T-cell (primary cell): Measurements from ENCODE around the gene MTR. TPM values are rescaled to one million over a fixed set of nuclear protein-coding genes. Genes with fewer than 3 reads are reported as not detected.

Experiments used
- ATAC-seq, 4 experiments: fragments of 200-7000 bp in 3 of 4; fragments of 150-1000 bp in 1 of 4; cut with Tn5 transposase; replicated peaks in 1 of 4; 1 replicate in 3 of 4; 2 replicates in 1 of 4; pipeline ENCODE4 v1.10.0; 2021; ENCODE audit warnings: moderate library complexity in 3 of 4, mild to moderate bottlenecking in 2 of 4, moderate number of reproducible peaks in 1 of 4
- CTCF ChIA-PET, 2 donors: fragments of 300-600 bp; sonication (Branson Sonifier 250); formaldehyde crosslinking; loops; one replicate each; lab custom pipeline; 2022; ENCODE audit warnings: antibody characterized with exemption in 2 of 2; lab: Charles Lee
- POLR2A ChIA-PET, 2 donors: fragments of 300-600 bp; sonication (Branson Sonifier 250); formaldehyde crosslinking; loops; one replicate each; lab custom pipeline; 2022; ENCODE audit warnings: antibody characterized with exemption in 2 of 2; lab: Charles Lee
- DNase-seq, 35 experiments: peaks; one replicate each; pipeline versions ENCODE4 v3.0.0 to v3.0.0-alpha.2; 2013 to 2023
- H3K27ac ChIP-seq: one replicate; pipeline ENCODE4 v1.5.1; 2013; ENCODE audit warnings: low read length
- H3K27me3 ChIP-seq, 2 experiments: replicated peaks in 1 of 2; 1 replicate in 1 of 2; 2 replicates in 1 of 2; pipeline versions ENCODE4 v1.6.1 to v1.7.0; 2013; ENCODE audit warnings: low read length in 1 of 2, mixed read lengths in 1 of 2; ENCODE audit not compliant: control insufficient read depth in 2 of 2, insufficient read depth in 2 of 2; ENCODE audit errors: extremely low read depth in 1 of 2
- H3K36me3 ChIP-seq, 2 donors: 1 replicate in 1 of 2; 2 replicates in 1 of 2; pipeline versions ENCODE4 v1.6.1 to v1.7.0; 2013; ENCODE audit warnings: low read length in 1 of 2; ENCODE audit not compliant: control insufficient read depth in 2 of 2, insufficient read depth in 1 of 2; ENCODE audit errors: extremely low read depth in 1 of 2
- H3K4me1 ChIP-seq, 2 experiments: 1 replicate in 1 of 2; 2 replicates in 1 of 2; pipeline versions ENCODE4 v1.6.1 to v1.7.0; 2013; ENCODE audit warnings: low read length in 2 of 2, mixed read lengths in 1 of 2; ENCODE audit not compliant: insufficient read depth in 2 of 2, control insufficient read depth in 1 of 2; ENCODE audit errors: extremely low read depth in 1 of 2
- H3K4me3 ChIP-seq, 2 donors: 1 replicate in 1 of 2; 2 replicates in 1 of 2; pipeline versions ENCODE4 v1.5.1 to v1.7.0; 2013; ENCODE audit warnings: mild to moderate bottlenecking in 2 of 2, low read length in 1 of 2, moderate library complexity in 1 of 2; ENCODE audit not compliant: control insufficient read depth in 1 of 2; ENCODE audit errors: extremely low read depth in 1 of 2
- H3K9me3 ChIP-seq: 2 replicates; pipeline ENCODE4 v1.7.0; 2013
- H3K27ac Mint-ChIP-seq, 2 donors: one replicate each; pipeline ENCODE4 v1.8.0; 2020 to 2021; ENCODE audit warnings: mild to moderate bottlenecking in 2 of 2, mixed read lengths in 2 of 2
- H3K27me3 Mint-ChIP-seq, 2 donors: one replicate each; pipeline ENCODE4 v1.8.0; 2021 to 2022; ENCODE audit warnings: mixed read lengths in 2 of 2
- H3K36me3 Mint-ChIP-seq: one replicate; pipeline ENCODE4 v1.8.0; 2021; ENCODE audit warnings: mixed read lengths
- H3K4me1 Mint-ChIP-seq, 3 donors: one replicate each; pipeline ENCODE4 v1.8.0; 2020 to 2022; ENCODE audit warnings: mixed read lengths in 3 of 3, mild to moderate bottlenecking in 1 of 3
- H3K4me3 Mint-ChIP-seq, 3 donors: one replicate each; pipeline ENCODE4 v1.8.0; 2020 to 2022; ENCODE audit warnings: mild to moderate bottlenecking in 3 of 3, mixed read lengths in 3 of 3, moderate library complexity in 3 of 3
- H3K9me3 Mint-ChIP-seq, 3 donors: one replicate each; pipeline ENCODE4 v1.8.0; 2020 to 2022; ENCODE audit warnings: mixed read lengths in 3 of 3
- WGBS: methylation state at CpG from one replicate; pipeline ENCODE4 v1.1.5; 2013; ENCODE audit warnings: missing lambda C conversion rate; ENCODE audit not compliant: insufficient coverage; 5-methylcytosine and 5-hydroxymethylcytosine counted together
- total RNA-seq, 35 experiments: library from RNA in 6 of 35; stranded (reverse) in 6 of 35; fragments of 120-200 nt in 1 of 35; gene quantifications; one replicate each; pipeline versions ENCODE4 v1.2.1 to v1.2.4 and lab custom pipeline; 2013 to 2026

Gene MTR
- total RNA-seq, 5 donors from 2014 or later (not counting 1 experiment from before 2014, with no cell fraction given): 49.8 to 61.5 (median 56.1) TPM

GRCh38 chr1:236914375-236914774 lies 119.3 kb downstream of the MTR start:
- POLR2A ChIA-PET: no interaction called here
- Histone ChIP-seq H3K4me3 (no peak overlapping the region), H3K27me3 (no peaks in the 10 kb centered on the region), H3K27ac (no peak overlapping the region), H3K36me3 (no peaks in the 10 kb centered on the region), H3K9me3 (peaks cover 2% of the 10 kb centered on the region), H3K4me1 (no peaks in the 10 kb centered on the region)
- DNase-seq (no peak), ATAC-seq (no peak)
- no peak overlapping the region for H3K4me3 Mint-ChIP-seq
- H3K4me1 Mint-ChIP-seq: no peaks in the 10 kb centered on the region
- H3K27ac Mint-ChIP-seq: no peak overlapping the region
- CTCF ChIA-PET: no interaction called here
- WGBS: no CpG with 5 or more reads among the region's 2 CpGs
- peaks cover 34% of the 10 kb centered on the region for H3K36me3 Mint-ChIP-seq
- H3K27me3 Mint-ChIP-seq: no peaks in the 10 kb centered on the region
- peaks cover 5 to 15% (median 9%) of the 10 kb centered on the region in 3 donors for H3K9me3 Mint-ChIP-seq

GRCh38 chr1:236916131-236916800 lies 121.2 kb downstream of the MTR start:
- H3K9me3 ChIP-seq: peaks cover 2% of the 10 kb centered on the region
- H3K9me3 Mint-ChIP-seq: peaks cover 4 to 15% (median 9%) of the 10 kb centered on the region in 3 donors
- H3K36me3 Mint-ChIP-seq: peaks cover 40% of the 10 kb centered on the region
- POLR2A ChIA-PET: no interaction called here
- H3K27me3 ChIP-seq: no peaks in the 10 kb centered on the region
- no peaks in the 10 kb centered on the region for H3K27me3 Mint-ChIP-seq
- ATAC-seq (no peak), DNase-seq (no peak)
- no peak overlapping the region for H3K27ac Mint-ChIP-seq
- no peaks in the 10 kb centered on the region for H3K36me3 ChIP-seq
- H3K4me1 ChIP-seq: no peaks in the 10 kb centered on the region
- H3K4me3 ChIP-seq: no peak overlapping the region
- H3K27ac ChIP-seq: no peak overlapping the region
- H3K4me3 Mint-ChIP-seq: no peak overlapping the region
- WGBS: 100% methylated on average over 3 of the region's 5 CpGs
- no peaks in the 10 kb centered on the region for H3K4me1 Mint-ChIP-seq
- CTCF ChIA-PET: no interaction called here

GRCh38 chr1:236917448-236917847 lies 122.4 kb downstream of the MTR start:
- Mint-ChIP-seq H3K9me3 (peaks cover 9 to 15% (median 9%) of the 10 kb centered on the region in 3 donors), H3K27me3 (peaks cover 0 to 4% of the 10 kb centered on the region in 2 donors), H3K4me3 (no peak overlapping the region), H3K27ac (no peak overlapping the region), H3K36me3 (peaks cover 43% of the 10 kb centered on the region), H3K4me1 (no peaks in the 10 kb centered on the region)
- no peak overlapping the region for H3K4me3 ChIP-seq
- H3K36me3 ChIP-seq: no peaks in the 10 kb centered on the region
- no peaks in the 10 kb centered on the region for H3K27me3 ChIP-seq
- DNase-seq (no peak), ATAC-seq (no peak)
- no peaks in the 10 kb centered on the region for H3K4me1 ChIP-seq
- H3K27ac ChIP-seq: no peak overlapping the region
- H3K9me3 ChIP-seq: peaks cover 2% of the 10 kb centered on the region
- CTCF ChIA-PET: no interaction called here
- 100% methylated on average over 1 of the region's 1 CpG for WGBS
- POLR2A ChIA-PET: no interaction called here

- WGBS: 100% methylated on average over 1 of the region's 3 CpGs
- DNase-seq (no peak), ATAC-seq (no peak)
- Mint-ChIP-seq H3K36me3 (peaks cover 33% of the 10 kb centered on the region), H3K4me1 (no peaks in the 10 kb centered on the region), H3K4me3 (no peak overlapping the region), H3K9me3 (peaks cover 9 to 15% (median 9%) of the 10 kb centered on the region in 3 donors), H3K27me3 (peaks cover 0 to 4% of the 10 kb centered on the region in 2 donors), H3K27ac (no peak overlapping the region)
- Histone ChIP-seq H3K27ac (no peak overlapping the region), H3K36me3 (no peaks in the 10 kb centered on the region), H3K27me3 (peaks cover 0 to 4% of the 10 kb centered on the region in 2 experiments), H3K9me3 (no peaks in the 10 kb centered on the region), H3K4me1 (no peaks in the 10 kb centered on the region), H3K4me3 (no peak overlapping the region)
- CTCF ChIA-PET: no interaction called here
- POLR2A ChIA-PET: no interaction called here
Observed at GRCh38 chr1:236920286-236920894, 125.3 kb downstream of the MTR start.

GRCh38 chr1:236921610-236922009 lies 126.5 kb downstream of the MTR start:
- Mint-ChIP-seq H3K36me3 (peaks cover 28% of the 10 kb centered on the region), H3K9me3 (peaks cover 9 to 14% (median 13%) of the 10 kb centered on the region in 3 donors), H3K27me3 (peaks cover 4 to 5% of the 10 kb centered on the region in 2 donors), H3K27ac (no peak overlapping the region), H3K4me3 (no peak overlapping the region), H3K4me1 (no peaks in the 10 kb centered on the region)
- CTCF ChIA-PET: no interaction called here
- POLR2A ChIA-PET: no interaction called here
- Histone ChIP-seq H3K9me3 (no peaks in the 10 kb centered on the region), H3K4me1 (no peaks in the 10 kb centered on the region), H3K4me3 (no peak overlapping the region), H3K27ac (no peak overlapping the region), H3K27me3 (peaks cover 0 to 4% of the 10 kb centered on the region in 2 experiments), H3K36me3 (no peaks in the 10 kb centered on the region)
- 80% methylated on average over 1 of the region's 3 CpGs for WGBS
- no peak for ATAC-seq
- no peak for DNase-seq

- DNase-seq (no peak), ATAC-seq (no peak)
- Mint-ChIP-seq H3K27ac (no peak overlapping the region), H3K4me1 (no peaks in the 10 kb centered on the region), H3K4me3 (no peak overlapping the region), H3K36me3 (peaks cover 23% of the 10 kb centered on the region), H3K27me3 (peaks cover 6 to 8% of the 10 kb centered on the region in 2 donors), H3K9me3 (peaks cover 5 to 11% (median 7%) of the 10 kb centered on the region in 3 donors)
- H3K9me3 ChIP-seq: no peaks in the 10 kb centered on the region
- ChIA-PET CTCF (no interaction called here), POLR2A (no interaction called here)
- WGBS: no CpG with 5 or more reads among the region's 2 CpGs
- H3K27me3 ChIP-seq: peaks cover 0 to 4% of the 10 kb centered on the region in 2 experiments
- no peaks in the 10 kb centered on the region for H3K4me1 ChIP-seq
- no peaks in the 10 kb centered on the region for H3K36me3 ChIP-seq
- no peak overlapping the region for H3K4me3 ChIP-seq
- H3K27ac ChIP-seq: no peak overlapping the region
Observed at GRCh38 chr1:236922190-236922589, 127.1 kb downstream of the MTR start.
